HPDE6-E6E7 (cell line): ENCODE results near the gene PLA2G4D.

ENCODE experiments used
- DNase-seq: peaks from one replicate; pipeline ENCODE4 v3.0.0; 2011; ENCODE audit warnings: missing footprints; ENCODE audit errors: extremely low spot score

Gene PLA2G4D, protein sequence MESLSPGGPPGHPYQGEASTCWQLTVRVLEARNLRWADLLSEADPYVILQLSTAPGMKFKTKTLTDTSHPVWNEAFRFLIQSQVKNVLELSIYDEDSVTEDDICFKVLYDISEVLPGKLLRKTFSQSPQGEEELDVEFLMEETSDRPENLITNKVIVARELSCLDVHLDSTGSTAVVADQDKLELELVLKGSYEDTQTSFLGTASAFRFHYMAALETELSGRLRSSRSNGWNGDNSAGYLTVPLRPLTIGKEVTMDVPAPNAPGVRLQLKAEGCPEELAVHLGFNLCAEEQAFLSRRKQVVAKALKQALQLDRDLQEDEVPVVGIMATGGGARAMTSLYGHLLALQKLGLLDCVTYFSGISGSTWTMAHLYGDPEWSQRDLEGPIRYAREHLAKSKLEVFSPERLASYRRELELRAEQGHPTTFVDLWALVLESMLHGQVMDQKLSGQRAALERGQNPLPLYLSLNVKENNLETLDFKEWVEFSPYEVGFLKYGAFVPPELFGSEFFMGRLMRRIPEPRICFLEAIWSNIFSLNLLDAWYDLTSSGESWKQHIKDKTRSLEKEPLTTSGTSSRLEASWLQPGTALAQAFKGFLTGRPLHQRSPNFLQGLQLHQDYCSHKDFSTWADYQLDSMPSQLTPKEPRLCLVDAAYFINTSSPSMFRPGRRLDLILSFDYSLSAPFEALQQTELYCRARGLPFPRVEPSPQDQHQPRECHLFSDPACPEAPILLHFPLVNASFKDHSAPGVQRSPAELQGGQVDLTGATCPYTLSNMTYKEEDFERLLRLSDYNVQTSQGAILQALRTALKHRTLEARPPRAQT

GRCh38 chr15:42094512-42094963, at the start of gene PLA2G4D:
PLA2G4D (minus strand) TSS chr15:42094562; CDS start chr15:42094459, 103 bp downstream.
- no peak for DNase-seq

- no peak for DNase-seq
Measured at GRCh38 chr15:42143356-42143755, 49.0 kb upstream of the PLA2G4D start.

DNA sequence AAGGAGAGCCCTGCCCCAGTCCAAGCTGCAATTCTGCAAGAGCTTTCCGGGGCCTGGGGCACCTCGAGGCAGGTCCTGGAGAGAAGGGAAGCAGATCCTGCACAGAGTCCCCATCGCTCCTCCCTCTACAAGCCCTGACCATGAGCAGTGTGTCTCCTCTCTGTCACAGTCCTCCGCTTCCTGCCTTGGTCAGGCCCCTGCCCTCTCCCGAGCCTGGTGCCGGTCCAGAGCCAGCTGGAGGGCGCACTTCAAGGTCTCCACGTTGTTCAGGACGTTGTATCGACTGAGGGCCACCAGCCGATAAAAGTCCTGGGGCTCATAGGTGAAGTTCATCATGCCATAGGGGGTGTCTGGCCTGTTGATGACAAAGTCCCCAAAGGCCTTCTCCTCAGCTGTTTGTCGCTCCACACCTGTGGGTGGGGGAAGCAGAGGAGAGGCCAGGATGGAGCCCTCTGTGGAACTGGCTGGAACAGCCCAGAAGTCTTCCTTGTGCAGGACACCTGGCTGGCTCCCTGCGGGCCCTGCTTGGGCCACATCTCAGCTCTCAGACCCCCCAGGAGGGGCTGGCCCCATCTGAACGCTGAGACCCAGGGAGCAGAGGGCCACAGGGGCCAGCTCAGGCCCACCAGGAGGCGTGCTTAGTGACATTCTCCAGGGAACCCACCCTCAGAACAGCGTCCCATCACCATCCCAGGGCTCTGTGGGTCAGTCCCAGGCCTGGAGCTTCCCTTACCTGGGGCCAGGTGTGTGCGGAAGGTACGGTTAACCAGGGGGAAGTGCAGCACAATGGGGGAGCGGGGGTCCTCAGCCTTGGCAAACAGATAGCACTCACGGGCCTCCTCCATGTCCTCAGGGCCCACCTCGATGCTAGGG, 47.7 kb upstream of the PLA2G4D start:
- DNase-seq = no peak

DNA sequence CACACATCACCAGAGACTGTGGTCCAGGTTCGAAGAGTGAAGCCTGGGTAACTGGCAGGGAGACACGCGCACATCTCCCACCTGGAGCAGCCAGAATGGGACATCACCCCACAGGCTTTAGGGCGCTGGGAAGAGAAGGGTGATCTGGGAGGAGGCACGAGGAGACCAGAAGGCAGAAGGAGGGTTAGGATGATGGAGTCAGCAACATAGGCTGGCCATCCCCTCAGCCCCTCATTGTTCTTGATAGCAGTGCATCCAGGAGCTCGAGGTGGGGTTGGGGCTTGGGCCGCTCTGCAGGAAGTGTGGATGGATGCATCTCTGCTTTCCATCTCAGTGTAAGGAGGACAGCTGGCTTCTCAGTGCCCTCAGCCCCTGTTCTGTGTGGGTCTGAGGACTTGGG, 46.9 kb upstream of the PLA2G4D start:
- DNase-seq = no peak

- no peak for DNase-seq
Measured at GRCh38 chr15:42140383-42141070, 46.2 kb upstream of the PLA2G4D start.

DNA sequence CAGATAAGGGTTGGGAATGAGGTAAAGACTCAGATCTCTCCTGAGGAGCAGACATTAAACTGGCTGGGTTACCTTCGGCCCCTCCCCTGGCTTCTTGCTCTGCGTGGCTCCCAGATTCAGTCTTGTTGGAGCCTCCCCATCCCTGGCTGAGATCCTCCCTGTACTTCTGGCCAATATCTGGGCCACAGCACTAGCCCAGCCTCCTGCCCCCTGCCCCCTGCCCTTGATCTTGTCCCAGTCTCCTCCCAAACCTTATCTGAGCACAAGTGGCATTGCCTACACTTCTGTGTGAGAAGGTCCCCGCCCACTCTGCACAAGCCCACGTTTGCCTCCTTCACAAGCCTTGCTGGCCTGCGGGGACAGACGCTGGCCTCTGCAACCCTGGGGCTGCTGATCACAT, 45.2 kb upstream of the PLA2G4D start:
- no peak for DNase-seq

GRCh38 chr15:42138968-42139386, 44.6 kb upstream of the PLA2G4D start:
- no peak for DNase-seq

DNA sequence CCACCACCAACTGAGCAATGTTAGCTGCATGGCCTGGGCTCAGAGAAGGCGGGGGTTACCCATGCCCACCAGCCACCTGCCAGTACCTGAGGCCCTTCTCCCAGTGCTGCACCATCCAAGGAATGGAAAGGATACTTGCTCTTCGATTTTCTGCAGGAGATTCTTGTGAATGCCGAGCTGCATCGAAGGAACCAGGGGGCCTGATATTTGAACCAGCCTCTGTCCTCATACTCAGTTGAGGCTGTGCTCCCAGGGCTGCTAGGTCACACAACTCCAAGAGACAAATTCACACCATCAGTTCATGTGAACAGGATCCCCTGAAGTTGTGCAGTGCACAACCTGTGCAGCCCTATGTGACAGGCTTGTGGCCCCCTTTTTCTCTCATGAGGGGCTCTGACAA, 44.0 kb upstream of the PLA2G4D start:
- no peak for DNase-seq

GRCh38 chr15:42137461-42138261, 43.3 kb upstream of the PLA2G4D start:
- no peak for DNase-seq

GRCh38 chr15:42136513-42136912, 42.2 kb upstream of the PLA2G4D start:
- no peak for DNase-seq

DNA sequence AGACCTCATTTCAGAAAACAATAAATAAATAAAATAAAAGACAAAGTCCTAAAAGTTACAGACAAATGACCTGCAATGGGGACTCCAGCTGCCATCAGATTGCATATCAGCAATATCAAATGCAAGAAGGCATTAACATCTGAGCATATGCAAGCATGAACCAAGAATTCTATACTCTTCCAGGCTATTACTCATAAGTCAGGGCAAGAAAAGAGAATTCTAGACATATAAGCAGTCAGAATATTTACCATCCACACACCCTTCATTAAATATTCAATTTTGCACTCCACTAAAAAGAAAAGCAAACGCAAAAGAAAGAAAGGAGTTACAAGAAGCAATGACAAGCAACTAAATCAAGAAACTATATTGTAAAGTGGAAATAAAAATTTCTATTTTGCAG, 41.0 kb upstream of the PLA2G4D start:
- no peak for DNase-seq

- DNase-seq = no peak
Measured at GRCh38 chr15:42134617-42135245, 40.4 kb upstream of the PLA2G4D start.

- DNase-seq = peak; percentile 75
Measured at GRCh38 chr15:42133886-42134502, 39.6 kb upstream of the PLA2G4D start.

GRCh38 chr15:42133356-42133755, 39.0 kb upstream of the PLA2G4D start:
- no peak for DNase-seq

DNA sequence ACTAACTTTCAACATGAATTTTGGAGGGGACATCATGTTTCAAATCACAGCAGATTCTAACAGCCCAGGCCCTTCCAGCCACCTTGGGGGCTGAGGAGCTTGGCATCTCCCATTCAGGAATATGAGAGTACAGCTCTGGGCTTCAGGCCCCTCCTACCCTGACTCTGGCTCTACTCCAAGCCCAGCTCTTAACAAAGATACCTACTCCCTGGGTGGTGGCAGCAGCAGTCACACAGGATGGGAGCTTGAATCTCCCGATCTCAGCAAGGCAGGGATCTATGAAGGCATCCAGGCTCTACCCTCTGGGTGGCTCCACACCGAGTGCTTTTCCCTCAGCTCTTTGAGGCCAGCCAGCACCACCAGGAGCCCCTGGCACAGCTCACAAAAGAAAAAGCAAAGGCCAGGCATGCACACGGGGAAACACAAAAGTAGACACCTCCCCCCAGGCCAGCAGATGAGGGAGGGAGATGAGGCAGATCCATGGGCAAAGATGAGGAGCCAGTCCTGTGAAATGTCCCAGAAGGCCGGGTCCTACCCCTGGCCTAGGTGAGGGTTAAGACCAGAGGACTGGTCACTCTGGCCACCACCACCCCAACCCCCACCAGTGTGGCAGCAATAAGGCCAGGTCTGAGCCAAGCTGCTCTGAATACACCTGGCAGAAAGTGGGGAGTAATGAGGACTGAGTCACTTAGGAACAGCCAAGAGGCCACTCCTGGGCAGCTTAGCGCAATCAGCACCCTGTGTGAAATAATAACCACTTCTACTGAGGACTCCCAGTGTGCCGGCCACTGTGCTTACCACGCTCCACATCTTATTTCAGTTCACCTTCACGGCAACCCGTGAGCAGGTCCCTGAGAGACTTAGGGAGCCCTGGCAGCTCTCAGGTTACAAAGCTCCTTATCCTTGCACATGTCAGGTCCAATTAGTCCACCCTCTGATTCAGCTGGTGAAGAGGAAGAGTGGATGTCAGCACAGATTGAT, 37.8 kb upstream of the PLA2G4D start:
- DNase-seq = no peak

GRCh38 chr15:42131006-42131405, 36.6 kb upstream of the PLA2G4D start:
- DNase-seq = no peak

GRCh38 chr15:42130246-42130986, 36.1 kb upstream of the PLA2G4D start:
- no peak for DNase-seq

- DNase-seq = no peak
Measured at GRCh38 chr15:42129364-42129763, 35.0 kb upstream of the PLA2G4D start.
